Neural cell (in vitro differentiated cells): ENCODE results near the gene ITPRIP. TPM values are rescaled to one million over a fixed set of nuclear protein-coding genes. Genes with fewer than 3 reads are reported as not detected.

Experiments
- H2AFZ ChIP-seq: fragments of 200-600, 300-800 bp; sonication (generic), shearing (Covaris generic); 2 replicates; pipeline ENCODE4 v1.6.0; 2014; ENCODE audit warnings: low read depth, mild to moderate bottlenecking, antibody characterized with exemption, low read length, moderate library complexity
- H3F3A ChIP-seq: fragments of 200-600 bp; shearing (Covaris generic); 2 replicates; pipeline ENCODE4 v1.6.1; 2016; ENCODE audit warnings: mild to moderate bottlenecking, moderate library complexity, mixed read lengths, antibody characterized with exemption, low read length; ENCODE audit not compliant: insufficient read depth, poor library complexity, severe bottlenecking
- H3K27ac ChIP-seq: fragments of 200-600, 300-800 bp; sonication (generic), shearing (Covaris generic); 2 replicates; pipeline ENCODE4 v1.5.1; 2014; ENCODE audit warnings: mild to moderate bottlenecking, low read length, moderate library complexity
- H3K27me3 ChIP-seq: fragments of 300-800, 200-600 bp; sonication (generic), shearing (Covaris generic); 2 replicates; pipeline ENCODE4 v1.6.0; 2014; ENCODE audit warnings: mild to moderate bottlenecking, low read depth, low read length, moderate library complexity; ENCODE audit not compliant: insufficient read depth
- H3K36me3 ChIP-seq: fragments of 300-800, 200-600 bp; sonication (generic), shearing (Covaris generic); 2 replicates; pipeline ENCODE4 v1.5.1; 2014; ENCODE audit warnings: mild to moderate bottlenecking, antibody characterized with exemption, low read length, moderate library complexity; ENCODE audit not compliant: insufficient read depth
- H3K4me2 ChIP-seq: fragments of 300-800, 200-600 bp; sonication (generic), shearing (Covaris generic); 2 replicates; pipeline ENCODE4 v1.6.0; 2014; ENCODE audit warnings: mild to moderate bottlenecking, low read length
- H3K4me3 ChIP-seq: fragments of 300-800, 200-600 bp; sonication (generic), shearing (Covaris generic); 2 replicates; pipeline ENCODE4 v1.5.1; 2014; ENCODE audit warnings: mild to moderate bottlenecking, low read length, moderate library complexity
- H3K79me2 ChIP-seq: fragments of 200-600 bp; shearing (Covaris generic); replicated peaks from 2 replicates; pipeline ENCODE4 v1.6.0; 2014; ENCODE audit warnings: mild to moderate bottlenecking, low read length, moderate library complexity; ENCODE audit not compliant: insufficient read depth
- H3K9ac ChIP-seq: fragments of 300-800, 200-600 bp; sonication (generic), shearing (Covaris generic); 2 replicates; pipeline ENCODE4 v1.6.1; 2016; ENCODE audit warnings: mild to moderate bottlenecking, low read length, mixed read lengths
- H3K9me2 ChIP-seq: fragments of 200-600 bp; shearing (Covaris generic); 2 replicates; pipeline ENCODE4 v1.6.1; 2016; ENCODE audit warnings: mild to moderate bottlenecking, low read length, mixed read lengths; ENCODE audit not compliant: insufficient read depth
- H3K9me3 ChIP-seq: fragments of 200-600, 300-800 bp; sonication (generic), shearing (Covaris generic); 2 replicates; pipeline ENCODE4 v1.6.1; 2016; ENCODE audit warnings: mild to moderate bottlenecking, mixed run types, low read length, moderate library complexity, mixed read lengths
- H4K20me1 ChIP-seq: fragments of 200-600 bp; shearing (Covaris generic); 2 replicates; pipeline ENCODE4 v1.6.1; 2016; ENCODE audit warnings: mild to moderate bottlenecking, mixed run types; ENCODE audit not compliant: insufficient read depth
- EP300 ChIP-seq: fragments of 450-650 bp; conservative IDR thresholded peaks from 2 replicates; pipeline ENCODE4 v1.6.1; 2014; ENCODE audit warnings: antibody characterized with exemption, mild to moderate bottlenecking, moderate library complexity; ENCODE audit not compliant: poor library complexity, severe bottlenecking
- EZH2 ChIP-seq: fragments of 200-600, 300-800 bp; shearing (Covaris generic), sonication (generic); IDR thresholded peaks from 2 replicates; pipeline ENCODE4 v1.6.1; 2014; ENCODE audit warnings: antibody characterized with exemption, low read length, borderline replicate concordance, mild to moderate bottlenecking; ENCODE audit not compliant: insufficient read depth, poor library complexity, severe bottlenecking
- MXI1 ChIP-seq: fragments of 450-650 bp; conservative IDR thresholded peaks from 2 replicates; pipeline ENCODE4 v1.6.1; 2014; ENCODE audit warnings: antibody characterized with exemption, mild to moderate bottlenecking; ENCODE audit not compliant: poor library complexity, severe bottlenecking
- POLR2AphosphoS5 ChIP-seq: IDR thresholded peaks from 2 replicates; pipeline ENCODE4 v1.6.1; 2012
- RAD21 ChIP-seq: fragments of 450-650 bp; conservative IDR thresholded peaks from 2 replicates; pipeline ENCODE4 v1.6.1; 2014; ENCODE audit warnings: antibody characterized with exemption, mild to moderate bottlenecking, moderate library complexity
- SMC3 ChIP-seq: fragments of 450-650 bp; conservative IDR thresholded peaks from 2 replicates; pipeline ENCODE4 v1.6.1; 2014; ENCODE audit warnings: antibody characterized with exemption, mild to moderate bottlenecking, moderate library complexity; ENCODE audit not compliant: poor library complexity
- TAF1 ChIP-seq: IDR thresholded peaks from 2 replicates; pipeline ENCODE4 v1.6.1; 2012; ENCODE audit warnings: low read depth
- polyA plus RNA-seq: library from polyadenylated mRNA; depleted of rRNA; stranded (reverse); fragments of >200 nt; gene quantifications from 2 replicates; pipeline ENCODE4 v1.2.3, GENCODE V29; 2014
- TF ChIP-seq, protein P1 (sequence below): IDR thresholded peaks from 2 replicates; pipeline ENCODE4 v1.6.1; 2012; ENCODE audit warnings: borderline replicate concordance
- TF ChIP-seq, protein P2 (sequence below): fragments of 450-650 bp; IDR thresholded peaks from 2 replicates; pipeline ENCODE4 v1.5.1; 2014; ENCODE audit warnings: antibody characterized with exemption, mild to moderate bottlenecking, moderate library complexity; ENCODE audit not compliant: poor library complexity, severe bottlenecking

The ITPRIP gene
- polyA plus RNA-seq, 1 donor from 2014 or later: 1.5 TPM

DNA sequence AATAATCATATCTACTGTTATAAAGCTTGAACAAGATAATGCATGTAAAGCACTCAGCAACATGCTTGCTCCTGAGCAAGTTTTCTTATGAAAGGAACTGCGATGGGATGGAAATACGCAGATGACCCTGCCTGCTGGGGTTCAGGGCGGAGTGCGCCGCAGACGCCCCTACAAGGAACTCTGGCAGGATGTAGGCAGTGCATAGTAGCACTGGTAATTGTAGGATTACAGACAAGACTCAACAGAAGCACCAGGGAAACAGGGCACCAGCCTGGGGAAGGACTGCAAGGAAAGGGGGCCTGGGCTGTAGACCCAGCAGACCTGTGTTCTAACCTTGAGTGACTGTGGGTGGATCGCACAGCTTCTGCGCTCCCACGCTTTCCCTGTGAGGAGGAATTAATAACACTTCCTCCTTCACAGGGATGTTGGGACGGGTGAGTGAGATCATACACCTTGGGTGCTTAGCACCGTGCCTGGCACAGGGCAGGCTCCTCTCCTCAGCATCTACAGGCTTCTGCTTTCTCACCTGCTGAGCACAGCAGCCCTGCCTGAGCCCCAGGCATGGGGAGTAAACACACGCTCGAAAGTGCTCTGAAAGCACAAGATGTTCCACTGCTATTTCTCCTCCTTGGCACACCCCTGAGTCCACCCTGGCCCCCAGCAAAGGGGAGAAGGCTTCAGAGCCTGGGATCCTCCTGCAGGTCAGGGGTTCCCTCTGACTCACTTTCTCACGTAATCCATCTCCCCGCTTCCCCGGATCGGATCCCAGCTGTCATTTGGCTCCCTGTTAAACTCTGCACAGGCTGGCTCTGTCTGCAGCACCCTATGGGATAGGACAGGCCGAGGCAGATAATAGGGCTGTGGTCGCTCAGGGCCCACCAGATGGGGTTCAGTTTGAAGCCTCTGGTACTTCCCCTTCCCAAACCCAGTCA is 19.2 kb downstream of the ITPRIP start:
- H3K27ac ChIP-seq: no peak overlapping the region
- TF ChIP-seq, protein P1, sequence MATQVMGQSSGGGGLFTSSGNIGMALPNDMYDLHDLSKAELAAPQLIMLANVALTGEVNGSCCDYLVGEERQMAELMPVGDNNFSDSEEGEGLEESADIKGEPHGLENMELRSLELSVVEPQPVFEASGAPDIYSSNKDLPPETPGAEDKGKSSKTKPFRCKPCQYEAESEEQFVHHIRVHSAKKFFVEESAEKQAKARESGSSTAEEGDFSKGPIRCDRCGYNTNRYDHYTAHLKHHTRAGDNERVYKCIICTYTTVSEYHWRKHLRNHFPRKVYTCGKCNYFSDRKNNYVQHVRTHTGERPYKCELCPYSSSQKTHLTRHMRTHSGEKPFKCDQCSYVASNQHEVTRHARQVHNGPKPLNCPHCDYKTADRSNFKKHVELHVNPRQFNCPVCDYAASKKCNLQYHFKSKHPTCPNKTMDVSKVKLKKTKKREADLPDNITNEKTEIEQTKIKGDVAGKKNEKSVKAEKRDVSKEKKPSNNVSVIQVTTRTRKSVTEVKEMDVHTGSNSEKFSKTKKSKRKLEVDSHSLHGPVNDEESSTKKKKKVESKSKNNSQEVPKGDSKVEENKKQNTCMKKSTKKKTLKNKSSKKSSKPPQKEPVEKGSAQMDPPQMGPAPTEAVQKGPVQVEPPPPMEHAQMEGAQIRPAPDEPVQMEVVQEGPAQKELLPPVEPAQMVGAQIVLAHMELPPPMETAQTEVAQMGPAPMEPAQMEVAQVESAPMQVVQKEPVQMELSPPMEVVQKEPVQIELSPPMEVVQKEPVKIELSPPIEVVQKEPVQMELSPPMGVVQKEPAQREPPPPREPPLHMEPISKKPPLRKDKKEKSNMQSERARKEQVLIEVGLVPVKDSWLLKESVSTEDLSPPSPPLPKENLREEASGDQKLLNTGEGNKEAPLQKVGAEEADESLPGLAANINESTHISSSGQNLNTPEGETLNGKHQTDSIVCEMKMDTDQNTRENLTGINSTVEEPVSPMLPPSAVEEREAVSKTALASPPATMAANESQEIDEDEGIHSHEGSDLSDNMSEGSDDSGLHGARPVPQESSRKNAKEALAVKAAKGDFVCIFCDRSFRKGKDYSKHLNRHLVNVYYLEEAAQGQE: no peak
- TF ChIP-seq RAD21 (no peak), MXI1 (no peak), TAF1 (no peak), EP300 (no peak), EZH2 (no peak), SMC3 (no peak), POLR2AphosphoS5 (no peak)
- TF ChIP-seq, protein P2, sequence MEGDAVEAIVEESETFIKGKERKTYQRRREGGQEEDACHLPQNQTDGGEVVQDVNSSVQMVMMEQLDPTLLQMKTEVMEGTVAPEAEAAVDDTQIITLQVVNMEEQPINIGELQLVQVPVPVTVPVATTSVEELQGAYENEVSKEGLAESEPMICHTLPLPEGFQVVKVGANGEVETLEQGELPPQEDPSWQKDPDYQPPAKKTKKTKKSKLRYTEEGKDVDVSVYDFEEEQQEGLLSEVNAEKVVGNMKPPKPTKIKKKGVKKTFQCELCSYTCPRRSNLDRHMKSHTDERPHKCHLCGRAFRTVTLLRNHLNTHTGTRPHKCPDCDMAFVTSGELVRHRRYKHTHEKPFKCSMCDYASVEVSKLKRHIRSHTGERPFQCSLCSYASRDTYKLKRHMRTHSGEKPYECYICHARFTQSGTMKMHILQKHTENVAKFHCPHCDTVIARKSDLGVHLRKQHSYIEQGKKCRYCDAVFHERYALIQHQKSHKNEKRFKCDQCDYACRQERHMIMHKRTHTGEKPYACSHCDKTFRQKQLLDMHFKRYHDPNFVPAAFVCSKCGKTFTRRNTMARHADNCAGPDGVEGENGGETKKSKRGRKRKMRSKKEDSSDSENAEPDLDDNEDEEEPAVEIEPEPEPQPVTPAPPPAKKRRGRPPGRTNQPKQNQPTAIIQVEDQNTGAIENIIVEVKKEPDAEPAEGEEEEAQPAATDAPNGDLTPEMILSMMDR: no peak

DNA sequence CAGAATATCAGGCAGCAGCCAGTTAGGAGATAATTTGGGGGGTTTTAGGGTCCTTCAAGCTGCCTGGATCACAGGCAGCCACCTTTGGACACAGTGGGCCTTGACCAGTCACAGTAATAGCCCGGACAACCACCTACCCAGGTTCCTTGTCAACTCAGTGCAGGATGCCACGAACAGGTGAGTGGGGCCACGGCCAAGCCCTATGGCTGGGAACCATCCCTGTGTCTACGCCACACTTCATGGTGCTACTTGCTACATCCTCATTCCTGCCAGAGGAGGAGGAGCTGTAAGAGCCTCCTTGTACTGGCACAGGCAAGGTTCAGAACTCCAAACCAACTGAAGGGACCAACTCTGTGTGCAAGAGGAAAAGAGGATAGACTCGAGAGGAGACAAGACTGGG is 19.9 kb downstream of the ITPRIP start:
- H2AFZ ChIP-seq: no peak overlapping the region
- no peaks in the 10 kb centered on the region for H3F3A ChIP-seq
- H3K4me3 ChIP-seq: no peak overlapping the region
- H3K9me2 ChIP-seq: no peaks in the 10 kb centered on the region
- TF ChIP-seq, protein P1: no peak
- no peak for TF ChIP-seq SMC3
- no peaks in the 10 kb centered on the region for H4K20me1 ChIP-seq
- H3K79me2 ChIP-seq: no peaks in the 10 kb centered on the region
- no peak overlapping the region for H3K9ac ChIP-seq
- H3K9me3 ChIP-seq: no peaks in the 10 kb centered on the region
- H3K36me3 ChIP-seq: no peaks in the 10 kb centered on the region
- H3K27me3 ChIP-seq: no peaks in the 10 kb centered on the region
- no peak overlapping the region for H3K4me2 ChIP-seq
- H3K27ac ChIP-seq: no peak overlapping the region

More for the DNA sequence above, 19.2 kb downstream of the ITPRIP start:
- Histone ChIP-seq H3K9me2 (no peaks in the 10 kb centered on the region), H3F3A (no peaks in the 10 kb centered on the region), H3K27me3 (no peaks in the 10 kb centered on the region), H3K9me3 (no peaks in the 10 kb centered on the region), H3K79me2 (no peaks in the 10 kb centered on the region), H3K9ac (no peak overlapping the region), H3K4me3 (no peak overlapping the region), H2AFZ (no peak overlapping the region), H3K4me2 (no peak overlapping the region), H4K20me1 (no peaks in the 10 kb centered on the region), H3K36me3 (no peaks in the 10 kb centered on the region)
